Thoracic aorta (tissue), 2 donors: ENCODE results near the gene RUBCNL. TPM values are rescaled to one million over a fixed set of nuclear protein-coding genes. Genes with fewer than 3 reads are reported as not detected.

Experiments
- ATAC-seq: fragments of 150-250 bp; one replicate; pipeline ENCODE4 v1.8.0; 2017; ENCODE audit warnings: low read depth; ENCODE audit not compliant: insufficient number of reproducible peaks, low FRiP score
- DNase-seq: peaks from one replicate; pipeline ENCODE4 v3.0.0-alpha.2; 2020; ENCODE audit warnings: low spot score
- H3K27ac ChIP-seq, 2 donors: fragments of 200-600 bp; sonication (generic); 1 replicate in 1 of 2; 2 replicates in 1 of 2; pipeline ENCODE4 v1.5.1; 2016; ENCODE audit warnings: mild to moderate bottlenecking in 2 of 2, moderate library complexity in 2 of 2
- H3K27me3 ChIP-seq: fragments of 200-600 bp; sonication (generic); replicated peaks from 2 replicates; pipeline ENCODE4 v1.6.0; 2016; ENCODE audit warnings: mild to moderate bottlenecking; ENCODE audit not compliant: insufficient read depth
- H3K36me3 ChIP-seq: fragments of 200-600 bp; sonication (generic); one replicate; pipeline ENCODE4 v1.5.1; 2016
- H3K4me1 ChIP-seq, 2 donors: fragments of 200-600 bp; sonication (generic); 1 replicate in 1 of 2; 2 replicates in 1 of 2; pipeline versions ENCODE4 v1.5.1 to v1.6.0; 2016; ENCODE audit warnings: low read depth in 2 of 2, mild to moderate bottlenecking in 1 of 2; ENCODE audit not compliant: control insufficient read depth in 1 of 2
- H3K4me3 ChIP-seq: fragments of 200-600 bp; sonication (generic); 2 replicates; pipeline ENCODE4 v1.5.1; 2016; ENCODE audit warnings: mild to moderate bottlenecking
- H3K9me3 ChIP-seq: fragments of 200-600 bp; sonication (generic); 2 replicates; pipeline ENCODE4 v1.5.1; 2016
- total RNA-seq, 2 donors: library from RNA; depleted of rRNA; stranded (reverse); fragments of >200 nt; gene quantifications; one replicate each; pipeline versions ENCODE4 v1.1.0 to v1.2.3, GENCODE V29; 2016
- TF ChIP-seq, protein P1 (sequence below): fragments of 200-600 bp; sonication (generic); IDR thresholded peaks from one replicate; pipeline ENCODE4 v1.5.1; 2019; ENCODE audit warnings: antibody characterized with exemption

Gene RUBCNL
- total RNA-seq, 2 donors from 2014 or later = 7.3 to 14.0 TPM

DNA sequence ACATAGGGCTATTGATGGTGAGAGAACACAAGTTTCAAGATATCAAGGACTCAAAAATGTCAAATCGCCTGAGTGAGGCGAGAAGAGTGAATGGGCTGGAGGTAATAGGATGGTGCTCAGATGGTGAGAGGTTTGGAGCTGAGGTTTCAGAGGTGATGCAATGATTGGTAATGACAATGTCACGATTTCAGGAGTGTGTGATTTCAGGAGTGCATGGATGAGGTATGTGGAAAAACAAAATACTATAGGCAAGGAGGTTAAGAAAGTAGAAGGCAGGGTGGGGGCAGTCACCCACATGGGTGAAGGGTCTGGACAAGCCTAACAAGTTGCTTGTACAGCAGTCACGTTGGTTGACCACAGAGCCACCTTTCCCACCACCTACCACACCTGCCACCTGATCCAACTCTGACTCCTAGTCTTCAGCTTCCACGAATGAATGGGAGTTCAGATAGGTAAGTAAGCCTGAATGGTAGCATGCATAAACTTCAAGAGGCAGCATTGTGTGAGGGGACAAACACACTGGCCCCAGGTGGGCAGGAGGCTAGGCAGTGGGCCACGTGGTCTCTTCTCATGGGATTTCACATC is 71.5 kb downstream of the RUBCNL start:
- ATAC-seq (no peak), DNase-seq (no peak)
- no peaks in the 10 kb centered on the region for H3K4me1 ChIP-seq
- H3K9me3 ChIP-seq = no peaks in the 10 kb centered on the region
- no peak overlapping the region for H3K4me3 ChIP-seq
- H3K27ac ChIP-seq = no peak overlapping the region
- TF ChIP-seq, protein P1, sequence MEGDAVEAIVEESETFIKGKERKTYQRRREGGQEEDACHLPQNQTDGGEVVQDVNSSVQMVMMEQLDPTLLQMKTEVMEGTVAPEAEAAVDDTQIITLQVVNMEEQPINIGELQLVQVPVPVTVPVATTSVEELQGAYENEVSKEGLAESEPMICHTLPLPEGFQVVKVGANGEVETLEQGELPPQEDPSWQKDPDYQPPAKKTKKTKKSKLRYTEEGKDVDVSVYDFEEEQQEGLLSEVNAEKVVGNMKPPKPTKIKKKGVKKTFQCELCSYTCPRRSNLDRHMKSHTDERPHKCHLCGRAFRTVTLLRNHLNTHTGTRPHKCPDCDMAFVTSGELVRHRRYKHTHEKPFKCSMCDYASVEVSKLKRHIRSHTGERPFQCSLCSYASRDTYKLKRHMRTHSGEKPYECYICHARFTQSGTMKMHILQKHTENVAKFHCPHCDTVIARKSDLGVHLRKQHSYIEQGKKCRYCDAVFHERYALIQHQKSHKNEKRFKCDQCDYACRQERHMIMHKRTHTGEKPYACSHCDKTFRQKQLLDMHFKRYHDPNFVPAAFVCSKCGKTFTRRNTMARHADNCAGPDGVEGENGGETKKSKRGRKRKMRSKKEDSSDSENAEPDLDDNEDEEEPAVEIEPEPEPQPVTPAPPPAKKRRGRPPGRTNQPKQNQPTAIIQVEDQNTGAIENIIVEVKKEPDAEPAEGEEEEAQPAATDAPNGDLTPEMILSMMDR = no peak
- H3K27me3 ChIP-seq = no peaks in the 10 kb centered on the region
- H3K36me3 ChIP-seq = no peaks in the 10 kb centered on the region

DNA sequence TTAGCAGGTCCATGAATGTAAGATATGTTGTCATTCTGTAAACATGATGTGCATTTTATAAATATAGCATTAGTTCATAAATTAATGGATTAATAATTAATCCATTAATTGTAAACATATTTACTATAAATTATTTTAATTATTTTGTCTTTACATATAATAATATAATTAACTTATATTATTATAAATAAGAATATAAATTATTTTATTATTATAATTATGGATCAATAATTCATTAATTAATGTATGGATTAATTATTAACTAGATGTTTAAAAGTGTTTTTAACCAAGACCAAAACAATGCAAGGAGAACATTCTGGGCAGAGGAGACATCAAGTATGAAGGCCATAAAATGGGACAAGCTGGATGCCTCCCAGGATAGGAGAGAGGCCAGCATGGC is 72.0 kb downstream of the RUBCNL start:
- TF ChIP-seq, protein P1 = no peak
- no peak overlapping the region for H3K27ac ChIP-seq
- H3K4me1 ChIP-seq = no peaks in the 10 kb centered on the region
- ATAC-seq (no peak), DNase-seq (no peak)
- no peaks in the 10 kb centered on the region for H3K27me3 ChIP-seq
- no peaks in the 10 kb centered on the region for H3K36me3 ChIP-seq
- no peaks in the 10 kb centered on the region for H3K9me3 ChIP-seq
- H3K4me3 ChIP-seq = no peak overlapping the region

DNA sequence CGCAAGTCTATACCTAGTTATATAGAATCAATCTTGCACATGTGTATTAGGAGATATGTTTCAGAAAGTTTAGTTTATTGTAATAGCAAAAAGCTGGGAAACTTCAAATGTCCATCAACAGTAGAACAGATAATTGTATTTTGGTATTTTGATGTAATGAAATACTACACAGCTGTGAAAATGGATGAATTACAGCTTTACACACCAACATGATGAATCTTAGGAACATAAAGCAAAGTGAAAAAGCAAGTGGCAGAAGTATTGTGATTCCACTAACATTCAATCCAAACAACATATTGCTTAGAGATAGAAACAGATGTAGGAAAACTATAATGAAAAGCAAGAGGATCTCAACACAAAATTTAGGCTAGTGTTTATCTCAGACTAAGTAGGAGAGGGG is 72.5 kb downstream of the RUBCNL start:
- H3K4me1 ChIP-seq = no peaks in the 10 kb centered on the region
- H3K27ac ChIP-seq = no peak overlapping the region
- H3K36me3 ChIP-seq = no peaks in the 10 kb centered on the region
- no peak overlapping the region for H3K4me3 ChIP-seq
- no peak for ATAC-seq
- TF ChIP-seq, protein P1 = no peak
- no peaks in the 10 kb centered on the region for H3K9me3 ChIP-seq
- H3K27me3 ChIP-seq = no peaks in the 10 kb centered on the region
- DNase-seq = no peak

DNA sequence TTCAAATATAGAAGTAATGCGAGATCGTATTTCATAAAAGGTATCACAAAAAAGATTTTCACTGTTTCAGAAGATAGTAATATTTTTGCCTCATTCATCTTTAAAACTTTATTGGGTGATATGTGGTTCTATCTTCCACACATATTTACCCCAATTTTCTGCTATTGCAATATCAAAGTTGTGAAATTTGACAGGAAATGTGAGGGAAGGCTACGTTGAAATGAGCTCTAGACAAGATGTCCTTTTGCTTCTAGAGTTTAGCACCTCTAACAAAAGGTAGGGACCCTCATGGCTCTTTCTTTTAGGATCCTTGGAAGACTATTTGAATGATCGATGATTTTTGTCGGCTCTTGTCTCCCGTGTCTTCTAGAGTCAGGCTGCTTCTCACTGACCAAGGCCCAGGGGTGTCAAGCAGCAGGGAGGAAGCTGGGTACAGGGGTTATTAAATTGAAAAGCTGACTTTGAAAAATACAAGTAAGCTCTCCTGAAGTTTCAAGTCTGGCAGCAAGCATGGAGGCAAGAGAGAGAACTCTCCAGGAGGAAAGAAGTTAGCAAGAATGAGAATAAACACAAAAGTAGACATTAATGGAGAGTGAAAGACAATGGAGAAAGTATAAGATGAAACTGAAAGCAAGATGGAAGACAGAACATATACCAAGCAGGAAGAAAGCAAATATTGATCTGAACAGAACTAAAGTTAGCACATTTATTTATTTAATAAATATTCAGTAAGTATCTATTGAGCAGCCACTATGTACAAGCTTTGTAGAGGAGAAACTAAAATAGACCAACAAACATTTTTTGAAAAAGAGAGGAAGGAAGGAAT is 73.4 kb downstream of the RUBCNL start:
- Histone ChIP-seq H3K36me3 (no peaks in the 10 kb centered on the region), H3K4me1 (no peaks in the 10 kb centered on the region), H3K9me3 (no peaks in the 10 kb centered on the region), H3K4me3 (no peak overlapping the region), H3K27me3 (no peaks in the 10 kb centered on the region), H3K27ac (no peak overlapping the region)
- DNase-seq = no peak
- TF ChIP-seq, protein P1 = no peak
- ATAC-seq = no peak

DNA sequence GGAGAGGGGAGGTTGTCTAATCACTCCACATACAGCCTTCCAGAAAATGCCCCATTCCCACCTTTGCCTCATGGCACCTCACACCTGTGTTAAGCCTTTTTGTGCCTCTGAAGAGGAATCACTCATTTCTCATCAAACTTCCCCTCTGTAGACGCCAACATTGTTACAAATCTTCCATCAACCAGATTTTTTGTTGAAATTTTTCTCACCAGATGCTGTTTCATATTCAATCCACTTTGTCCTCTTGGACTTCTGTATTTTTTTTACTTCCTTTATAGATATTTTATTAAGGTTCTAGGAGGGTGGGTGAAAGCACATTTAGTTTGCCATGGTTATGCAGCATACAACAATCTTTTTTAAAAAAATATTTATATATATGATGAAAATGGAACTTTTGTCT is 74.0 kb downstream of the RUBCNL start:
- Histone ChIP-seq H3K4me3 (no peak overlapping the region), H3K4me1 (no peaks in the 10 kb centered on the region), H3K9me3 (no peaks in the 10 kb centered on the region), H3K36me3 (no peaks in the 10 kb centered on the region), H3K27me3 (no peaks in the 10 kb centered on the region), H3K27ac (no peak overlapping the region)
- ATAC-seq (no peak), DNase-seq (no peak)
- TF ChIP-seq, protein P1 = no peak
